NCI-H345 (cell line): ENCODE results near the gene ZDHHC14.
"Not testable (repeated sequence)": the region's sequence is repeated elsewhere in the genome, so short reads cannot be mapped to it uniquely, and the experiment has no call there.

Source experiments
- DNase-seq: peaks from one replicate; lab custom pipeline; 2025; lab: John Stamatoyannopoulos, UW

The ZDHHC14 gene

DNA sequence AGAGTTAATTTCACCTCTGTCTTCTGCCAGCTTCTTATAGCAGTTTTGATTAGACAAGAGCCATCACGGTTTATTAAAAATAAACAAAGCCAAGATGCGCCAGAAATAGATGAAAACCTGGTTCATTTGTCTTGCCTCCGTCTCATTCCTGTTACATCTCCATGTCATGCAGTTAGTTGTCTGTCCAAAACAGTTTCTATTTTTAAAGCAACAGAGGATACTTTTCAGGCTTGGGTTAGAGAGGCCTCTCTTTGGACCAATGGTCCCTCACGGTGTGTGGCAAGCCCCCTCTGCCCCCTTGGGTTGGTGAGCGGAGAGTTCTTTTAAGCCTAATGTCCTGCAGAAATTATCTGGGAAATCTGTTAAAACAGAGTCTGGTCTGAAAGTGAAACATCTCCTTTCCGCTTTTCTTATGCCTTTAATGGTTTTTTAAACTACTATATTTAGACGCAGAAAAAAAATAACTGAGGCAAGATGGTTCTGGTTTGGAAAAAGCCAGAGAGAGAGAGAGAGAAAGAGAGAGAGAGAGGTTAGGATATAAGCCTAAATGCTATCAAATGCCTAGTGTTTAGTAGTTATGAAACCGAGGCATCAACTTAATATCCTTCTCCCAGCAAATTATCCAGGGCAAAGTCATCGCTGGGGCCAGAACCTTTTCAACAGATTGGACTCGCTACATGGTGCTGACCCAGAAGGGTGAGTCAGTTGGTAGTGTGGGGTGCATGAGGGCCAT, 64.5 kb downstream of the ZDHHC14 start:
- no peak for DNase-seq

GRCh38 chr6:157447735-157448134, 66.7 kb downstream of the ZDHHC14 start:
- no peak for DNase-seq

GRCh38 chr6:157449610-157450009, 68.6 kb downstream of the ZDHHC14 start:
- DNase-seq: no peak

GRCh38 chr6:157450931-157451742, 70.1 kb downstream of the ZDHHC14 start:
- no peak for DNase-seq

DNA sequence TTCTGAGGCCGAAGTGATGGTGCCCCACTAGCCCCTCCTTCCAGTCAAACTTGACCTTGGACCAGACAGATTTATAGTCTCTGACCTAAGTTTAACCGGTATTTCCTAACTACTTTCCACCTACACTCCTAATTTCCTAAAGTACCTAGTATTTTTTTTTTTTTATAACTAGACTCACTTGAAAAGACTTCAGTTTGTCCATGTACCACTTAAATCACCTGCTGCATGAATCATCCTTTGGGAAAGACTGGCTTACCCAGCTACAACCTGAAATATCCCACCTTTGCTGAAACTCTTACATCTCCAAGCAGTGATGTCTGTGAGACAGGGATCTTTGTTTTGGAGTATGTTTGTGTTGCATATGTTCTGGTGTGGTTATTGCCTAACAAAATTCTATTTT, 71.1 kb downstream of the ZDHHC14 start:
- DNase-seq: no peak

DNA sequence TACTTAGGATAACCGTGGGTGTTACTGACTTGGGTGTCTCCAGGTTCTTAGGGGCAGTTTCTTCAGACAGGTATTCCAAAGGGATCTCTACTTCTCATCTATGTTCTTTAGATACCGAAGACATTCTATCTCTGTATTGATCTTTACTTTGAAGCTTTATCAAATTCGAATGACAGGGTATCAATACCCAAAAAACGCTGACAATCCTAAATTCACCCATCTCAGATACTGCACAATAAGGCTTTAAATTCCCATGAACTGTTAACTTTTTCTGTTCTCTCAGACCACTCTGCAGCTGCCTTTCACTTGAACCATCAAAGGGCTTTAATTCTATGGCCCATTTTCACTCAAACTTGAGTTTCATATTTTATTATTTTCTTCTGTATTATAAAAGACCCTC, 72.1 kb downstream of the ZDHHC14 start:
- DNase-seq: no peak

DNA sequence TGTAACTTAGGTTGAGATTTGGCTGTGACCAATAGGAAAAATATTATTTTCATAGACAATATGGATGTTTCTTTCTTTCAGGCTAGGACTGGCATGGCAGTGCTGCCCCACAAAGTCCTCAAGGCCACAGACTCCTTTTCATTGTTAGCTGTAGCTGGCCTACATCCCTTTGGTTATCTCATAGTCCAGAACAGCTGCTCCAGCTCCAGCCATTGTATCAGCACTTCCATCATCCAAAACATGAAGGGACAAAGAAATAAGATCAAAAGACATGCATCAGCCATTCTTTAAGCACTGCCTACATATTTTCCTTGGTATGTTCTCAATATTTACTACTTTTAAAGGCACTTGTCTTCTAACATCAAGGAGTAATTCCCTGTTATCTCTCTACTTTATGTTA, 73.0 kb downstream of the ZDHHC14 start:
- no peak for DNase-seq

DNA sequence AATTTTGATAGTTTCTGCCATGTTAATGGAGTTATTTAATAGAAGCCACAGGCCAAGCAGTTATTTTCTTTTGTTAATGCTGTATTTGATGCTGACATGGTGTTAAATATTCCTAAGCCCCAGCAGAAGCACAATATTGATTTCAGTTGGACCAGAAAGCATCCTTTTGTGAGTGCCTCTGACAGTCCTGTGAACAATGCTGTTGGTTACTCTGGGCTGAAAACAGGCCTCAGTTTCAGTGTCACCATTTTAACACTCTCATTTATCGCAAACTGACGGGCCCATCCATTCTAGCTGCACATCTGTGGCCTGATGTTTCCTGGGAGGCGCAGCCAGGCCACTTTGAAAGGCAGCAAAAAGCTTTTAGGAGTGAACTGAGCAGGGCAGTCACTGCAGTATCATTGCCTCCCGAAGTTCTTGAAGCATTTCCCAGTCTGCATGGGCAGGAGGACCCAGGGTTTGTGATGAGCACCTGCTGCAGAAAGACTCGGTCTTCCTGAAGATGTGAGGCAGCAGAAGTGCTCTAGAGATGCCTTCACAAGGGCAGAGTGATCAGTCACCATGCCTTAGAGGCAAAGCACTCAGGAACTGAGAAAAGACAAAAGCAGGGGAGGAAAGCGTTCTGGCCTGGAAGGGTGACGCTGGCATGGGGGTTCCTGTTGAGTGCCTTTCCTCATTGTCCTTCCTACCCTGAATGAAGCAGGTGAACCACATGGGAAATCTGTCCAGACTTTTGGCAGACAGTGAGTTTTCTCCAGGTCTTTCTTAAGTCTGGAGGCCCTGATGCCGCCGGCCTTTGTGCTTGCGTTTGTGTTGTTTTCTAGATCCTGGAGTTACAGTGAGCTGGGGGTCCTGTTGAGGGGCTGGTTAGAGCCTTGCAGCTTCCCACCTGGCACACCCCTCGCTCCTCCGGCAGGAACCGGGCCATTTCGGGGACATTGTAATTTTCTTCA, 74.0 kb downstream of the ZDHHC14 start:
- no peak for DNase-seq

GRCh38 chr6:157455731-157456523, 74.9 kb downstream of the ZDHHC14 start:
- DNase-seq: no peak

DNA sequence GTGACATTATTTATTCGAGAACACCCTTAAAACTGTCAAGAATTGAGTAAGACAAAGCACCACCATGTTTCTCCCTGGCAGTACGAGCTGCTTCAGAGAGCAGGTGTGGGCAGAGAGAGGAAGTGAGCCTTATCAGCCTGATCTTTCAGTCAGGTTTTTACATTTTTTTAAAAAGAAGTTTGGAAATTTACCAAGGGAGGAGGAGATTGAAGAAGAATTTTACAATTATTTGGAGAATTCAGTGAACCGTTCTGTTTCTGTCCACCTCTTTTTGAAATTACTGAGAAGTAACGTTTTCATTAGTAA, 75.5 kb downstream of the ZDHHC14 start:
- no peak for DNase-seq

DNA sequence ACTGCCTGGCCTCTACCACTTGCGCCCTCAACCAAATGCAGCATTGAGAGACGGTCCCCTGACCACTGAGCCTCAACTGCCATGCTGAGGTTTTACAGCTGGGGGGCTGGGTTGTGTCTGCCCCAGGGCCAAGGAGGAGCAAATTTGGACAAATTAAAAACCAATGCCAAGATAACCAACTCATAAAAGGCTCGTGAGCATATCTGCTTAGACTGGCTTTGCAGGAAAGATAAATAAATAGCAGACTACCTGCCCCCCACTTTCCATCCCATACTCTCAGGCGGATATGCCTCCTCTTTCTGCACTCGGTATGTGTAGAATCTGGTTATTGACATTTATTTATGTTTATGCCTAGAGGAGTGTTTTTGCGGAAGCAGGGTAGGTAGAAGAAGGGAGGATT, 76.8 kb downstream of the ZDHHC14 start:
- no peak for DNase-seq

DNA sequence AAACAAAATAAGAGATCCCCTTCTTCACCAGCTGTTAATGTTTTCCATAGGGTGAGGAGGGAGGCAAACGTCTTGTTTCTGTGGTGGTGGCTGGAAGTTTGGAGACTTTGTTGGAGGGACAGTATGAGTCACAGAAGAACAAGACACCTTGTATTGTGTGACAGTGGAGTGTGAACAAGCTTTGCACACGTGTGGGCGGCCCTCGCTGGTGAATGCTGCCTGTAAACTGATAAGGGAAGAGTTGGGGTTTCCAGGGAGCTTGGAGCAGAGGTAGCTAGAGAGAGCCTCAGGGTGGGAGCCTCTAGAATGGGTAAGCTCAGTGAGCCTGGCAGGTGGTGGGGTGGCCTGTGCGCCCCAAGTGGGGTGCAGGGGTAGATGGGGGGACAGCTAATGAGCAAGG, 78.3 kb downstream of the ZDHHC14 start:
- no peak for DNase-seq

- DNase-seq: no peak
Measured at GRCh38 chr6:157460182-157460999, 79.4 kb downstream of the ZDHHC14 start.

- peak; percentile 46 for DNase-seq
Measured at GRCh38 chr6:157461000-157461915, 80.3 kb downstream of the ZDHHC14 start.

DNA sequence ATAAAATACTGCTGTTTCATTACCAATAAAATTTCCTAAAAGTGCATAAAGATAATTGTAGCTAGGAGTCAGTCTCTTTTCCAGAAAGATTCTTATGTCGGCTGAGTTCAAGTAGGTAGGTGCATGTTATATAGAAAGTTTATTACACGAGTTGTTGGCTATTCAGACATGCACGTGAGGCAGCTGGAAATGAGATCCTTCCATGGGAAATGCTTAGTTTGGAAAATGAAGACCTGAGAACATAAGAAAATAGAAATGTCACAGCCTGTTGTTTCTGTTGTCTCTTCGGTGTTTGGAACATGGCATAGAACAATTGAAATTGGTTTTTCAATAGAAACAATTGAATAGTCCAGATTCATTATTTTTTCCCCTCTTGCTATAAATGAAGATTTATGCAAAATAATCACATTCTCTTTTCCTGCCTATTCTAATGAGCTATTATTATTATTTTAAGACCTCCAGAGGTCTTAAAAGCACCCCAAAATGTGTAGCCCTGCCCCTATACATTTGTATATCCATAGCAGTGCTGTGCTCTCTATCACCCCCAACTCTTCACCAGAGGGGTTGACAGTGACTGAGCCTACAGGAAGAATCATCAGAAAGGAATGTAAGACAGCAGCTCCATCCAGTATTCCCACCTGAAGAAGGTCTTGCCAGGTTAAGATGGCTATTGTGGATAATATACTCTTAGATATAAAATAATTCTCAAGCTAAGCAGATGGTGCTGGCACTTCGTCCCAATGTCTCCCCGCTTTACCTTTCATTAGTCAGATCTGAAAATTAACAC, 82.2 kb downstream of the ZDHHC14 start:
- no peak for DNase-seq

GRCh38 chr6:157463743-157464135, 82.7 kb downstream of the ZDHHC14 start:
- DNase-seq: not testable (repeated sequence)

DNA sequence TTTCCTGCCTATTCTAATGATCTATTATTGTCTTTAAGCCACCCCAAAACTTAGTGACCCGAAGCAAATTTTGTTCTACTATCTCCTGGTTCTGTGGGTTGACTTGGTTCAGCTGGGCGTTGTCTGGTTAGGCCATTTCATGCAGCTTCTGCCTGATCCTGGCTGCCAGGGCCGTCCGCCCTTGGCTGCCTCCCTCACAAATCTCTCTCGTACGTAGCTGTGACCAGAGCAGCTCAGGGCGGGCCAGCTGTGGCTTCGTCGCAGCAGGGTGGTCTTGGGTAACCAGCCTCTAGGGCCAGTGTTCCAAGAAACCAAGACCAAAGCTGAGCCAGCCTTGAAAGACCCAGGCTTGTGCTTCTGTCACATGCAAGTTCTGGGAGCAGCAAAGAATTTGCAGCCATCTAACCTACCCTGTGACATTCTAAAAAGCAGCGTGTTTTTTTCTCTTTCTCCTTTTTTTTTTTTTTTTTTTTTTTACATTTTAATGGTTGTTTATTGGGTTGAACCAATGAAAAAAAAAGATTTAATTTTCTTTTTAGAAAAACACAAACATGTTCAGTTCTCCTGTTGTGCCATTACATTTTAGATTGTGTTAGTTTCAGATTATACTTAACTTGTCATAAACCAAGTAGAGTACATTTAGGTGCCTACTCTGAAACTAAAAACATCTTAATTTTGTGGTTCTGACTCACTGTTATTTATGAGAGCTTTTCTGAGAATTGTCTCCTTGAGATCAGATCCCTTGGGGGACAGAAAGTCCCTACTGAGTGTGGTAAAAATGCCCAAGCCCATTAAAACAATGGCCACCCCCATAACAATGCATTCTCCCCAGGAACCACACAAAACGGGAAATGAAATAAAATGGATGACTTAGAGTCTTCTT, 83.9 kb downstream of the ZDHHC14 start:
- DNase-seq: no peak

DNA sequence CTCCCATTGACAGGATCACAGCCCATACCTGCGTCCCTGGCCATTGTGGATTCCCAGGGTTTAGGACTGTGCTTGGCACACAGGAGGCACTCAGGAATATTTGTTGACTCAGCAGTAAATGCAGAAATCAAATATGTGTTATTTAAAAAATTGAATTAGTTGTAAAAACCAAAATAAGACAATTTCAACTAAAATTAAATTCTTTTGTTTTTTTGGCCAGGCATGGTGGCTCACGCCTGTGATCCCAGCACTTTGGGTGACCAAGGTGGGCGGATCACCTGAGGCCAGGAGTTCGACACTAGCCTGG, 85.3 kb downstream of the ZDHHC14 start:
- DNase-seq: no peak
